ENCODE results near the gene ARFIP1.

The ARFIP1 gene

GRCh38 chr4:152941411-152941810, 161.7 kb downstream of the ARFIP1 start:
- DNase-seq: no peak

DNA sequence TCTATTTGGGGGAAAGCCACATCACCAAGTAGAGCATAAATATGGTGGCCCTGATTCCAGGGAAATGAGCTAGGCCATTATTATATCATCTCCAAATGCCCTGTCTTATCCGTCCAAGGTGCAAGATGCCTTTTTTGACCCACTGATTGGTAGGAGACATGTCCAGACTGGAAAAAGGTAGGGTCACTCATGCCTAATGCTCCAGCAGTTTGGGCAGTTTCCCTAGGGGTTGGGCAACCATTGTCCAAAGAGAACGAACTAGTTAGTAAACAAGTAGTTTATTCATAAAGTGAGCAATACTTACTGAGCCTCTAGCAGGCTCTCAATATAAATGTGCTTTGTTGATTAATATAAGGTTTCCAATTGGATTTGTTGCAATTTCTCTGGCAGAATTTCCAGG, 162.6 kb downstream of the ARFIP1 start:
- DNase-seq: no peak

GRCh38 chr4:152943672-152944071, 163.9 kb downstream of the ARFIP1 start:
- DNase-seq: no peak

- DNase-seq: no peak
These were observed 165.0 kb downstream of the ARFIP1 start for GRCh38 chr4:152944666-152945320.

DNA sequence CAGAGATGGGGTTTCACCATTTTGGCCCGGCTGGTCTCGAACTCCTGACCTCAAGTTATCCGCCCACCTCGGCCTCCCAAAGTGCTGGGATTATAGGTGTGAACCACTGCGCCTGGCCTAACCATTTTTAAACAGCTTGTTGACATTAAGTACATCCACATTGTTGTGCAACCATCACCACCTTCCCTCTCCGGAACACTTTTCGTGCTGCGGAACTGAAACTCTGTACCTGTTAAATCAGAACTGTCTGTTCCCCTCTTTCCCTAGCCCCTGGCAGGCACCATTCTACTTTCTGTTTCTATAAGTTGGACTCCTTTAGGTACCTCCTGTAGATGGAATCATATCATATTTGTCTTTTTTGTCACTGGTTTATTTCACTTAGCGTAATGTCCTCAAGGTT, 165.9 kb downstream of the ARFIP1 start:
- no peak for DNase-seq

DNA sequence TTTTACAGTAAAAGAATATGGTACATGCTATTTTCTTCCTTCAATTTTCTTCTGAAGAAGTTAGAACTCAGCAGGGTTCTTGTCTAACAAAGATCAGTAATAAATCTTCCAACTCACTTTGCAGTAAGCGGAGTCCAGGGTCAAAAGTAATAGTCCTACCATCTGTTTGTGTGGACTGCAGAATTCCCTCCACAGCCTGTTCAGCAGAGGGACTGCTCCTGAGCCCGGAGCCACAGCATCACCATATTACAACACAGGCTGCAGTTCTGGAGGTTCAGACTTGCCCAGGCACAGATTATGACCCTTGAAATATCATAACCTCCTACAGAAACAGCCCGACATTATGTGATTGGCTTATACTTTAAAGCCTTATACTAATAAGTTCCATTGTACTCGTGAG, 166.7 kb downstream of the ARFIP1 start:
- no peak for DNase-seq

- no peak for DNase-seq
These were observed 167.6 kb downstream of the ARFIP1 start for GRCh38 chr4:152947311-152947710.

- DNase-seq: no peak
These were observed 170.2 kb downstream of the ARFIP1 start for GRCh38 chr4:152949930-152950329.

GRCh38 chr4:152950402-152951274, 170.9 kb downstream of the ARFIP1 start:
- no peak for DNase-seq

DNA sequence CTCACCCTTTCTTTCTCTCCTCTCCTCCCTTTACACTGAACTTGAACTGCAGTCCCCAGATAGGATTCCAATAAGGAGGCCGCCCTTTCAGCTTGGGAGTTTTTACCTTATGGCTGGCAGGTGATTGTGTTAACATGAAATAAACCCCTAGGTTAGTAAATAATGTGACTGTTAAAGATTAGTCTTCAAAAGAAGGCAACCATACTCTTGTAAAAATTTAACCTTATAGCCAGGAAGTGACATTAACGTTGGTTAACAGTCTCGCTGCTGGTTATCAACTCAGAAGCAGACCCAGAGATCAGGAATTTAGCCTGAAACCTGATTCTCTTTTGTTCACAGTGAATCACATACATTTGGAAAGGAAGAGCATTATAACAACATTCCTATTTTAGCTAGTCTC, 171.6 kb downstream of the ARFIP1 start:
- DNase-seq: no peak

DNA sequence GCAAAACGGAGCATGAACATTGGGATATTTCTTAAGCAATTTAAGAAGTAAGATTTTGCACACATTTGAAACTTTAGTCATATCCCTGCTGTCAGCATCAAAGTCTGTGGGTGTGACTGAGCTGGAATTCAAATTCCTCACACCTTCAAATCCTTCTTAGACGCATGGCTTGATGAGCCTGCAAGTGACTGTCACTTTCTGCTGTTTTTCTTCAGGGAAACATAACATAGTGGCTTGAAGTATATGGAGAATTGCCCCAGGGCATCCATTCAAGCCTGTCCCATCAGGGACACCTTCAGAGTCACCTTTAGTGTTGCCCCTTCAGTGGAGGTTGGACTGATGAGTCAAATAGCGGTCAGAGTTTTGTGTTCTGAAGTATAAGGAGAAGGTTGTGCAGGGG, 173.8 kb downstream of the ARFIP1 start:
- no peak for DNase-seq

DNA sequence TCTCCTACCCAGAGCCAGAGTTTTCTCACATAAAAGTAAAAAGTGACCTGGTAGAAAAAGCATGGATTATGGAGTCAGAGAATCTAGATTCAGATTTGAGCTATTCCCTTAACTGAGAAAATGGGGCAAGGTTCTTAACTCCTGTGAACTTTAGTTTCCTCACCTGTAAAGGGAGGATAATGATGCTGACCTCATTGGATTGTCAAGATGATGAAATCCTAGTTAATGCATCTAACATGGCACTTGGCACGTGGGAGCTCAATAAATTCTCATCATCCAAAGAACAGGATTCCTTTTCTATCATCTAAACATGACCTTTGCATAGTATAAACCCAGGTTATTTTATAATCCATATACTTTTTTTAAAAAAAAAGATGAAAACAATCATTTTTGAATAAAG, 175.0 kb downstream of the ARFIP1 start:
- DNase-seq: no peak

GRCh38 chr4:152956147-152956546, 176.4 kb downstream of the ARFIP1 start:
- DNase-seq: no peak

- no peak for DNase-seq
These were observed 177.1 kb downstream of the ARFIP1 start for GRCh38 chr4:152956650-152957436.

GRCh38 chr4:152957437-152958171, 177.8 kb downstream of the ARFIP1 start:
- no peak for DNase-seq

DNA sequence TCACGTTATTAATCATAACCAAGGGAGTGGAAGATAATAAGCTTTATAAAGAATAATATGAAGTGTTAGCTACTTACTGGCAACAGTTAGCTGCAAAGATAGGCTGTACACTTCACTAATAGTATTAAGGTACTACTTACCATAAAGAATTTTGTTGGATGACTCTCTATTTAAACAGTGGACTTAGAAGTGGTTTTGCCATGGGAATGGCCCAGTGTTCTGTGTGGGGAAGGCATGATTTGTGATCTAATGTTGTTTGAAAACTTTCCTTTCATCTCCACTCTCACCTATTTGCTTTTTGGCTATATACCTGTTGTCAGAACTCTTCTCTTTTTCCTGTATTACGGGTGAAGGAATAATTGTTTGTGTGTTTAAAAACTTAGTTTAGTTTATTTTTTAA, 179.3 kb downstream of the ARFIP1 start:
- DNase-seq: no peak

DNA sequence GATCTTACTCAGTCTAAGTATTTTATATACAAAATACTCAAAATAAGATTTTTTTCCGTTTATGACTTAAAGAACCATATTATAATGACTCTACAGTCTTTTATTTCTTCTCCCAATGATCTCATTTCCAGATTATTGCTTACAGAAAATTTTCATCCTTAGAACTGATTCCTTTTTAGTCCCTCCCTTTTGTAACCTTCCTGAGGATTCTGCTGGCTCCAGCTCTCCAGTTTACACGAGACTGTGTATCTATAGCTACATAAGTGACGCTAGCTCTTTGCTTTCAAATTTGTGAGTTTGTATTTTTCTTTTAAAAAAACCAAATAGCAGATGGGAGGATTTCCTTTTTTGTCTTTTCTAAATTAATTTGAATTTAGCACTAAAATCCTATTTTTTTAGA, 180.3 kb downstream of the ARFIP1 start:
- DNase-seq: no peak

DNA sequence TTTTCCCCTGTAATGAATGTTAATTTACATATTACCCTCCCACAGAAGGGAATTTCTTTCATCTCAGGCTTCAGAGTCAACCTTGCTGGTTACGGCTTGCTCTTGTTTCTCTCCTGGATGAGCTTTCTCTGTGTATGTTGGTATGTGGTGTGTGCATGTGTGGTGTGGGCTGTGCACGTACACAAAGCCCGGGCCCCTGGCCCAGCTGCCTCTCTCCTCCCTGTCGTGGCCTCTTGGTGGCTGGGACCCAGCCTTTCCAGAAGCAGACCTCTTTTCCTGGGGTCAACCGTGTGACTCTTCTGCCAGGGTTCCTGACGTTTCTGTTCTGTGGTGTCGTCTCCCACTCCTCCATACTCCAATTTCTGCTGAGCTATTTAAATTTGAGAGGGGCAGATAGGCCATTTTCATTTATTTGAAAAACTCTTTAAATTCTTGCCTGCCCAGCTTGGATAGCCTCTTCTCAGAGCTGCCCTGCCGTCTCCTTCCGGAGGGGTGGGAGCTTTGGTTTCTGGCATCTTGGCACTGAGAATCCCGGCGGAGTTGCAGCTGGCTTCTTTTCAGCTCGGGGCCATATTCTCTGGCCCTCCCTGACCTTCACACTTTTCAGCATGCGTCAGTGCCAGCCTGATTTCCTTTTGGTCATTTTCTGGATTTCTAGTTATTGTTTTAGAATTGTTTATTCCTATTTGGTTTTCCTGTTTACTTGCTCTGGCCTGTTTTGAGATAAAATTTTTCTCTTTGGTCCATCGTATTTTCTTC, 181.4 kb downstream of the ARFIP1 start:
- no peak for DNase-seq

DNA sequence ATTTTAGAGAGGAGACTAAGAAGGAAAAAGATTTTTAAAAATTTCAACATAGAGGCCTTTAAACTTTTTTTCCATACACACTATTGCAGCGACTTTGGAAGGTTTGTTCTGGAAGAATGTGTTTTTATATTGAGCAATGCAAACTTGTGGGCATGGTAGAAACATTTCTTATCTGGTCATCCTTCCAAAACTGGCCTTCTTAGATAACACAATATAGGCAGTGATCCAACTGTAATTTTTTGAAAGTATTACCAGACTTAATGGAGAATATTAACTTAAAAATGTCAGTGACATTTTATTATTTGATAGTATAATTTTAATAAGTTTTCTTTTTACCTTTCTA, 182.0 kb downstream of the ARFIP1 start:
- no peak for DNase-seq
